ENCODE results near the gene LACTBL1.

Gene LACTBL1

GRCh38 chr1:22972760-22973159, at the start of gene LACTBL1:
Gene LACTBL1 (minus strand): TSS chr1:22972866. CDS start chr1:22972316, 550 bp downstream.
- in situ Hi-C loops (cut with MboI; ENCODE audit: low pct_unique_long_range_greater_than_20kb, low sequenced_read_pairs, unreplicated experiment) = no loop called here
- DNase-seq (ENCODE audit: low spot score) = no peak
- TF ChIP-seq CTCF (IDR thresholded peaks at IDR 0.05; ENCODE audit: extremely low read depth, insufficient read depth, missing control alignments) = no peak

- no peak for TF ChIP-seq CTCF (IDR thresholded peaks at IDR 0.05; ENCODE audit: extremely low read depth, insufficient read depth, missing control alignments)
- in situ Hi-C loops (cut with MboI; ENCODE audit: low pct_unique_long_range_greater_than_20kb, low sequenced_read_pairs, unreplicated experiment) = no loop called here
These were observed 49.2 kb upstream of the LACTBL1 start for GRCh38 chr1:23021834-23022233.

GRCh38 chr1:23020706-23021405, 48.2 kb upstream of the LACTBL1 start:
- TF ChIP-seq CTCF (IDR thresholded peaks at IDR 0.05; ENCODE audit: extremely low read depth, insufficient read depth, missing control alignments) = no peak
- in situ Hi-C loops (cut with MboI; ENCODE audit: low pct_unique_long_range_greater_than_20kb, low sequenced_read_pairs, unreplicated experiment) = no loop called here
- DNase-seq (ENCODE audit: low spot score) = no peak

More at GRCh38 chr1:23021834-23022233, 49.2 kb upstream of the LACTBL1 start:
- no peak for DNase-seq (ENCODE audit: low spot score)

- DNase-seq (ENCODE audit: low spot score) = peak; percentile 64
- TF ChIP-seq CTCF (IDR thresholded peaks at IDR 0.05; ENCODE audit: extremely low read depth, insufficient read depth, missing control alignments) = no peak
- in situ Hi-C loops (cut with MboI; ENCODE audit: low pct_unique_long_range_greater_than_20kb, low sequenced_read_pairs, unreplicated experiment) = no loop called here
These were observed 47.4 kb upstream of the LACTBL1 start for GRCh38 chr1:23019863-23020625.

GRCh38 chr1:23019094-23019862, 46.6 kb upstream of the LACTBL1 start, which contains the start of gene KDM1A:
Gene KDM1A (plus strand): TSS chr1:23019468. CDS start chr1:23019597, 129 bp downstream.
- peak; percentile 95 for DNase-seq (ENCODE audit: low spot score)
- in situ Hi-C loops (cut with MboI; ENCODE audit: low pct_unique_long_range_greater_than_20kb, low sequenced_read_pairs, unreplicated experiment) = no loop called here
- TF ChIP-seq CTCF (IDR thresholded peaks at IDR 0.05; ENCODE audit: extremely low read depth, insufficient read depth, missing control alignments) = peak; percentile 36

GRCh38 chr1:23018661-23019093, 46.0 kb upstream of the LACTBL1 start:
- in situ Hi-C loops (cut with MboI; ENCODE audit: low pct_unique_long_range_greater_than_20kb, low sequenced_read_pairs, unreplicated experiment) = no loop called here
- no peak for TF ChIP-seq CTCF (IDR thresholded peaks at IDR 0.05; ENCODE audit: extremely low read depth, insufficient read depth, missing control alignments)
- DNase-seq (ENCODE audit: low spot score) = no peak

Measured in GM13977 (cell line).